Esophagus squamous epithelium (tissue), 5 donors: ENCODE measurements around the gene SMIM38. TPM values are rescaled to one million over a fixed set of nuclear protein-coding genes. Genes with fewer than 3 reads are reported as not detected.

Experiments
- DNase-seq: peaks from one replicate; lab custom pipeline; 2025; lab: John Stamatoyannopoulos, UW
- H3K27ac ChIP-seq, 4 donors: fragments of 200-600 bp; sonication (generic); one replicate each; pipeline ENCODE4 v1.5.1; 2016 to 2019; ENCODE audit warnings: mild to moderate bottlenecking in 1 of 4
- H3K27me3 ChIP-seq, 4 donors: fragments of 200-600 bp; sonication (generic); 1 replicate in 3 of 4; 2 replicates in 1 of 4; pipeline versions ENCODE4 v1.5.1 to v1.6.0; 2017 to 2021; ENCODE audit warnings: antibody characterized with exemption in 1 of 4
- H3K36me3 ChIP-seq, 3 donors: fragments of 200-600 bp; sonication (generic); one replicate each; pipeline ENCODE4 v1.5.1; 2016 to 2019
- H3K4me1 ChIP-seq, 3 donors: fragments of 200-600 bp; sonication (generic); one replicate each; pipeline ENCODE4 v1.5.1; 2017 to 2019
- H3K4me3 ChIP-seq, 4 donors: fragments of 200-600 bp; sonication (generic); 1 replicate in 3 of 4; 2 replicates in 1 of 4; pipeline ENCODE4 v1.5.1; 2016 to 2019; ENCODE audit warnings: mild to moderate bottlenecking in 2 of 4, moderate library complexity in 1 of 4
- H3K9me3 ChIP-seq, 3 donors: fragments of 200-600 bp; sonication (generic); one replicate each; pipeline ENCODE4 v1.5.1; 2016 to 2019
- CTCF ChIP-seq, 6 experiments: fragments of 450-650 bp in 4 of 6; fragments of 200-600 bp in 2 of 6; sonication (generic) in 2 of 6; IDR thresholded peaks; one replicate each; pipeline ENCODE4 v1.5.1; 2016 to 2019; ENCODE audit warnings: antibody characterized with exemption in 6 of 6, mild to moderate bottlenecking in 4 of 6, moderate library complexity in 4 of 6
- POLR2A ChIP-seq, 4 donors: fragments of 450-650 bp; IDR thresholded peaks; one replicate each; pipeline ENCODE4 v1.6.1; 2017; ENCODE audit warnings: antibody characterized with exemption in 4 of 4, mild to moderate bottlenecking in 4 of 4, moderate library complexity in 3 of 4
- WGBS, 2 donors: methylation state at CpG; one replicate each; pipeline ENCODE4 v1.1.5; 2018; 5-methylcytosine and 5-hydroxymethylcytosine counted together
- intact Hi-C: fragments of 100-400 bp; cut with DNase I; formaldehyde crosslinking; loops from one replicate; pipeline ENCODE4 v1.15.0; 2022
- total RNA-seq, 4 donors: library from RNA; depleted of rRNA; stranded (reverse); fragments of >200 nt; gene quantifications; one replicate each; pipeline ENCODE4 v1.1.0, GENCODE V29; 2016
- donor health status: DM: yes; HTN: yes; CAD: no.

The SMIM38 gene
- total RNA-seq, 4 donors from 2014 or later = 0.15 to 0.19 TPM; not detected in 2

DNA sequence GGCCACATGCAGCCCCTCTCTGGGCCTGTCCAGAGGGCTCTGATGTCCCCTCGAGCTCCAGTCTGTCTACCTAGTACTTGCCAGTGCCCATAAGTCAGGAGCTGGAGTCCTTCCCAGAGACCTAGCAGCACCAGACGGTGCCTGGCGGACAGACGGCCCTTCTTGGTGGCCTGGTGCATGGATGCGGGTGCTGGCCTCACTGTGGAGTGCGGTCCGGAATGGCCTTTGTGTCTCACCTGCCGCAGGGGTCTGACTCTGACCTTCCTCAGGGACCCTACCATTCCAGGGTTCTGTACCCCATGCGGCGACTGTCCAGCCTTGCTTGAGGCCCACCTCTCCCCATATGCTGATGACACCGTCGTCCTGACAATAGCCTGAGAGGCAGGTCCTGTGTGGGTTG lies 29.4 kb upstream of the SMIM38 start:
- Histone ChIP-seq H3K27me3 (no peaks in the 10 kb centered on the region), H3K4me3 (no peak overlapping the region), H3K27ac (no peak overlapping the region), H3K9me3 (peaks cover 0 to 5% (median 0%) of the 10 kb centered on the region in 3 donors), H3K4me1 (peaks cover 25 to 45% (median 26%) of the 10 kb centered on the region in 3 donors), H3K36me3 (no peaks in the 10 kb centered on the region)
- DNase-seq = no peak
- intact Hi-C loops = no loop called here
- no CpG with 5 or more reads among the region's 12 CpGs for WGBS, 2 donors
- TF ChIP-seq POLR2A (IDR thresholded peaks at IDR 0.05) (no peak), CTCF (IDR thresholded peaks at IDR 0.05) (no peak)

- peaks cover 0 to 5% (median 0%) of the 10 kb centered on the region in 3 donors for H3K9me3 ChIP-seq
- intact Hi-C loops = no loop called here
- H3K36me3 ChIP-seq = no peaks in the 10 kb centered on the region
- no peak overlapping the region for H3K27ac ChIP-seq
- TF ChIP-seq CTCF (IDR thresholded peaks at IDR 0.05) = no peak
- TF ChIP-seq POLR2A (IDR thresholded peaks at IDR 0.05) = no peak
- WGBS, 2 donors = 60 to 72% methylated on average over 12 to 13 of the region's 26 CpGs
- H3K4me3 ChIP-seq = no peak overlapping the region
- no peak for DNase-seq
- H3K4me1 ChIP-seq = peaks cover 20 to 45% (median 25%) of the 10 kb centered on the region in 3 donors
- H3K27me3 ChIP-seq = no peaks in the 10 kb centered on the region
These were observed 28.5 kb upstream of the SMIM38 start for GRCh38 chr11:69127081-69127850.

DNA sequence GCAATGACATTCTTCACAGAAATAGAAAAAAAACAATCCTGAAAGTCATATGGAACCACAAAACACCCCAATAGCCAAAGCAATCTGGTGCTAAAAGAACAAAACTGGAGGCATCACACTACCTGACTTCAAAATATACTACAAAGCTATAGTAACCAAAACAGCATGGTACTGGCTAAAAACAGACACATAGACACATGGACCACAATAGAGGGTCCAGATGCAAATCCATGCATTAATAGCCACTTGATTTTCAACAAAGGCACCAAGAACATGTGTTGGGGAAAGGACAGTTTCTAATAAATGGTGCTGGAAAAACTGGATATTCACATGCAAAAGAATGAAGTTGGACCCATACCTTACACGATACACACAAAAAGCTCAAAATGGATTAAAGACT lies 27.9 kb upstream of the SMIM38 start:
- no peak overlapping the region for H3K4me3 ChIP-seq
- peaks cover 16 to 41% (median 20%) of the 10 kb centered on the region in 3 donors for H3K4me1 ChIP-seq
- WGBS, 2 donors = 32 to 56% methylated on average over 1 of the region's 1 CpG
- TF ChIP-seq POLR2A (IDR thresholded peaks at IDR 0.05) (no peak), CTCF (IDR thresholded peaks at IDR 0.05) (no peak)
- intact Hi-C loops = no loop called here
- no peaks in the 10 kb centered on the region for H3K36me3 ChIP-seq
- H3K27ac ChIP-seq = no peak overlapping the region
- peaks cover 0 to 5% (median 0%) of the 10 kb centered on the region in 3 donors for H3K9me3 ChIP-seq
- no peaks in the 10 kb centered on the region for H3K27me3 ChIP-seq
- DNase-seq = no peak

GRCh38 chr11:69129053-69129452 lies 26.7 kb upstream of the SMIM38 start:
- Histone ChIP-seq H3K4me1 (peaks cover 9 to 29% (median 9%) of the 10 kb centered on the region in 3 donors), H3K9me3 (peaks cover 0 to 5% (median 0%) of the 10 kb centered on the region in 3 donors), H3K27me3 (no peaks in the 10 kb centered on the region), H3K27ac (no peak overlapping the region), H3K4me3 (no peak overlapping the region), H3K36me3 (no peaks in the 10 kb centered on the region)
- no peak for TF ChIP-seq CTCF (IDR thresholded peaks at IDR 0.05)
- TF ChIP-seq POLR2A (IDR thresholded peaks at IDR 0.05) = no peak
- no peak for DNase-seq
- 87 to 93% methylated on average over 2 of the region's 2 CpGs for WGBS, 2 donors
- intact Hi-C loops = no loop called here

DNA sequence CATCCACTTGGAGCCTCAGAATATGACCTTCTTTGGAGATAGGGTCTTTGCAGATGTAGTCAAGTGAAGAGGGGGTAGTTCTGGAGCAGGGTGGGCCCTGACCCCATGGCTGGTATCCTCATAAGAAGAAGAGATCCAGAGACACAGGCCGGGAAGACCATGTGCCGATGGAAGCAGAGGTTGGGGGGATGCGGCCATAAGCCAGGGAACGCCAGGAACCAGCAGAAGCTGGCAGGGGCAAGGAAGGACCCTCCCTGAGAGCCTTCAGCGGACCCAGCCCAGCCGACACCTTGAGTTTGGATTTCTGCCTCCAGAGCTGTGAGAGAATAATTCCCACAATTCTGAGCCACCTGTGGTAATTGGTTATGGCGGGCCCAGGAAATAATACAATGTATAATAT lies 26.1 kb upstream of the SMIM38 start:
- Histone ChIP-seq H3K4me1 (peaks cover 9 to 26% (median 9%) of the 10 kb centered on the region in 3 donors), H3K4me3 (no peak overlapping the region), H3K36me3 (no peaks in the 10 kb centered on the region), H3K9me3 (peaks cover 0 to 5% (median 0%) of the 10 kb centered on the region in 3 donors), H3K27me3 (no peaks in the 10 kb centered on the region), H3K27ac (no peak overlapping the region)
- WGBS, 2 donors = 87 to 93% methylated on average over 4 to 7 of the region's 7 CpGs
- intact Hi-C loops = no loop called here
- no peak for TF ChIP-seq CTCF (IDR thresholded peaks at IDR 0.05)
- TF ChIP-seq POLR2A (IDR thresholded peaks at IDR 0.05) = no peak
- DNase-seq = no peak
